Skeletal muscle tissue (tissue), 4 donors: ENCODE data around the gene MAP4K2. TPM values are rescaled to one million over a fixed set of nuclear protein-coding genes. Genes with fewer than 3 reads are reported as not detected.
A peak's percentile ranks its signal among the peaks of the same experiment; 100 is the strongest.

Source experiments
- H3K27ac ChIP-seq: one replicate; pipeline ENCODE4 v1.7.0; 2013; ENCODE audit warnings: mild to moderate bottlenecking, low read depth, low read length, inconsistent platforms
- H3K27me3 ChIP-seq, 3 donors: one replicate each; pipeline ENCODE4 v1.7.0; 2013; ENCODE audit warnings: low read length in 3 of 3; ENCODE audit not compliant: control insufficient read depth in 3 of 3, insufficient read depth in 3 of 3
- H3K36me3 ChIP-seq, 3 donors: one replicate each; pipeline ENCODE4 v1.7.0; 2013; ENCODE audit warnings: low read length in 3 of 3; ENCODE audit not compliant: control insufficient read depth in 3 of 3, insufficient read depth in 3 of 3
- H3K4me1 ChIP-seq, 3 donors: one replicate each; pipeline ENCODE4 v1.7.0; 2013; ENCODE audit warnings: low read length in 3 of 3, mild to moderate bottlenecking in 3 of 3; ENCODE audit not compliant: control insufficient read depth in 3 of 3, insufficient read depth in 3 of 3
- H3K4me3 ChIP-seq, 3 donors: one replicate each; pipeline ENCODE4 v1.7.0; 2013; ENCODE audit warnings: low read length in 3 of 3
- H3K9ac ChIP-seq, 3 donors: one replicate each; pipeline ENCODE4 v1.7.0; 2013; ENCODE audit warnings: low read length in 3 of 3, mild to moderate bottlenecking in 3 of 3, moderate library complexity in 2 of 3, low read depth in 1 of 3
- H3K9me3 ChIP-seq, 3 donors: one replicate each; pipeline ENCODE4 v1.7.0; 2013; ENCODE audit warnings: low read length in 3 of 3; ENCODE audit not compliant: control insufficient read depth in 3 of 3
- total RNA-seq: library from RNA; depleted of rRNA; stranded (reverse); fragments of >200 nt; gene quantifications from one replicate; pipeline ENCODE4 v1.2.3, GENCODE V29; 2014
- donor health status: Osteomylitis.

Gene MAP4K2
- total RNA-seq, 1 donor from 2014 or later: 2.6 TPM

- Histone ChIP-seq H3K9ac (no peak overlapping the region), H3K9me3 (no peaks in the 10 kb centered on the region), H3K27ac (no peak overlapping the region), H3K4me3 (no peak overlapping the region), H3K4me1 (peaks cover 67 to 78% (median 77%) of the 10 kb centered on the region in 3 donors), H3K27me3 (no peaks in the 10 kb centered on the region), H3K36me3 (peaks cover 60 to 67% (median 60%) of the 10 kb centered on the region in 3 donors)
These were observed 52.5 kb downstream of the MAP4K2 start for GRCh38 chr11:64750361-64751054.

DNA sequence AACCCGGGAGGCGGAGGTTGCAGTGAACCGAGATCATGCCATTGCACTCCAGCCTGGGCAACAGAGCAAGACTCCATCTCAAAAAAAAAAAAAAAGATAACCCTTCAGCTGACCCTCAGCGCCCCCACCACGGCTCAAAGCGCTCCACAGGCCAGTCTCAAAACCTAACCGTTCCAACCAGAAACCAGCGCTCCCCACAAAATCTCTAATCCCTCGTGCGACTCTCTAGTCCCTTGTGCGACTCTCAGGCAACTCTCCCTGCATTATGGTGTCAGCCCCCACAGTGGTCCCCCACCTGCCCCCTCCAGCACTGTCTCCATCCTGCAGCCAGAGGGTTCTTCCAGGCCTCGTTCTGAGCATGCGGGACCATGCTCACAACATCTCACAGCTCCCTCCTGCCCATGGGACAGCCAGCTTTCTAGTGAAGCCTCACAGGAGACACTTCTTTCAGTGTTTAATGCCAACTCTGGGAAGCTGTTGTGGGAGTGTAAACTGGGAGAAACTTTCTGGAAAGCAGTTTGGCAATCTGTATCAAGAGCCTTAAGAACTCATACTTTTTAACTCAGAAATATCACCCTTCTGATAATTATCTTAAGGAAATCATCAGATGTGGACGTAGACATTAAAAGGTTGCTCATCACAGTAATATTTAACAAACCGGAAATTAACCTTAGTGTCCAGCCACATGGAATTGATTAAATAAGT is 54.9 kb downstream of the MAP4K2 start:
- H3K27ac ChIP-seq: peak overlapping the region; percentile 19
- peaks cover 39 to 52% (median 43%) of the 10 kb centered on the region in 3 donors for H3K36me3 ChIP-seq
- peaks cover 64 to 75% (median 73%) of the 10 kb centered on the region in 3 donors for H3K4me1 ChIP-seq
- no peaks in the 10 kb centered on the region for H3K9me3 ChIP-seq
- H3K9ac ChIP-seq: peak overlapping the region in 1 of 3 donors; percentile 45
- no peaks in the 10 kb centered on the region for H3K27me3 ChIP-seq
- no peak overlapping the region for H3K4me3 ChIP-seq

DNA sequence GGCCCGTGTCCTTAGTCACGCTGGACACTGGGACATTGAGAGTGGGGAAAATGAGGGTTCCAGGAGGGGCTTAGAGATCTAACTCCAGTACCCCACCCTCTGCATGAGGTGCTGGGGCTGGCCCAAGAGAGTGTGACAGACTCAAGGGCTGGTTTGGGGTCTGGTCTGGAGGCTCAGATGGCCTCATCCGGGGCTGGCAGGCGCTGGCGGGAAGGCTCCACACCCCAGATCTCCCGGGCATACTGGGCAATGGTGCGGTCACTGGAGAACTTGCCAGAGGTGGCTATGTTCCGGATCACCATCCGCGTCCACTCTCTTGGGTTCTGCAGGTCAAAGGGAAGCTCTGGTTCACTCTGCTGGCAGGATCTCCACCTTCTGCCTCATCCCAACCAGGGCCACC is 56.5 kb downstream of the MAP4K2 start:
- Histone ChIP-seq H3K36me3 (peaks cover 23 to 36% (median 27%) of the 10 kb centered on the region in 3 donors), H3K4me3 (peak overlapping the region in 1 of 3 donors; percentile 14), H3K9me3 (no peaks in the 10 kb centered on the region), H3K9ac (peak overlapping the region in 2 of 3 donors; percentile 57 to 69), H3K27me3 (no peaks in the 10 kb centered on the region), H3K27ac (peak overlapping the region; percentile 87), H3K4me1 (peaks cover 53 to 73% (median 69%) of the 10 kb centered on the region in 3 donors)

DNA sequence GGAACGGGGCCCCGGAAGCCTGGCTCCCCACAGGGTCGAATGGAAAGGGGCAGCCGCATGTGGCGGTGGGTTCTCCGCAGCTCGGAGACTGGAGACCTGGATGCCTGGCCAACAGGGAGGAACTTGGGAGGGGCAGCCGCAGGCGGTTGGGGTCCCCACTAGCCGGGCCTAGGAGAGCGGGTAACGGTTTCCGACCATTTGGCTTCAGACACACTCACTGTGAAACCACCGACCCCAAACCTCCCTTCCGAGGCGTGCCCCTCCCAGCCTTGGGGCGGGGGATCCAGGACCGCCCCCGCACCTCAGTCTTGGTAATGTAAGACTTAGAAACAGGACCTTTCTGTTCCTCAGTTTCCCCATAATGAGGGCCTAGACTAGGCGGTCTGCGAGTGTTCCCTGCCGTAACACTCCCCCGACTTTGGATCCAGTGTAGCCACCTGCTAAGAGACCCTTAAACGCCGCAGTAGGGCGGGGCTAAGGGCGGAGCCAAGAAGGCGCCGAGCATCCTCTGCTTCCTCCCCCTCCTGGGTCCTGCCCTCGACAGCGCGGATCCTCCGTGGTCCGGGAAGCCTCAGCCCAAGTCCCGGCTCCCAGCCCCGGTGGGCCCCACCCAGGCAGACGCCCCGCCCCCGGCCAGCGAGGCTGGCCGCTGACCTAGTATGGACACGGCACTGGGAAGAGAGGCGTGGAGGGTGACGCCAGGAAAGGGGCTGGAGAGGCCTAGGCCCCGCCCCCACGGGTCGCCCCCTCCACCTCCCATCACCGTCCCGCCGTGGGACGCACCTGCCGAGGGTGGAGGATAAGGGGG is 57.3 kb downstream of the MAP4K2 start:
- H3K4me1 ChIP-seq: peaks cover 47 to 67% (median 65%) of the 10 kb centered on the region in 3 donors
- H3K27me3 ChIP-seq: no peaks in the 10 kb centered on the region
- H3K36me3 ChIP-seq: peaks cover 17 to 28% (median 21%) of the 10 kb centered on the region in 3 donors
- peak overlapping the region; percentile 87 for H3K27ac ChIP-seq
- H3K9me3 ChIP-seq: no peaks in the 10 kb centered on the region
- H3K4me3 ChIP-seq: peak overlapping the region; percentile 48 to 67 (median 56)
- peak overlapping the region; percentile 65 to 79 (median 76) for H3K9ac ChIP-seq

DNA sequence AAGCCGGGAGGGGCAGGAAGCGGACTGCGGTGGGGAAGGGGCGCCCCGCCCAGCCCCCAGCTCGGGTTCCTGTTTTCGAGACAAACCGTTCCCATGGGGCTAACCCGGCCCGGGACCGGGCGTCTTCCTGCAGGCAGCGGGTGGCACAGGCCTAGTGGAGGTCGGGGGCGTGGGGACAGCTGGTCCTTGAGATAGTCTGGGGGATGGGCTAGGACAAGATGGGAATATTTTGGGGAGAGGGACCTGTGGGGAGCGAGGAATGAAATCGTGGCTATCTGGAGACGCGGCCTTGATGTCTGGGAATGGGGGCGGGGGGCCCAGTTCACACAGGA is 57.9 kb downstream of the MAP4K2 start:
- Histone ChIP-seq H3K4me1 (peaks cover 43 to 62% (median 60%) of the 10 kb centered on the region in 3 donors), H3K9ac (peak overlapping the region; percentile 65 to 79 (median 76))

DNA sequence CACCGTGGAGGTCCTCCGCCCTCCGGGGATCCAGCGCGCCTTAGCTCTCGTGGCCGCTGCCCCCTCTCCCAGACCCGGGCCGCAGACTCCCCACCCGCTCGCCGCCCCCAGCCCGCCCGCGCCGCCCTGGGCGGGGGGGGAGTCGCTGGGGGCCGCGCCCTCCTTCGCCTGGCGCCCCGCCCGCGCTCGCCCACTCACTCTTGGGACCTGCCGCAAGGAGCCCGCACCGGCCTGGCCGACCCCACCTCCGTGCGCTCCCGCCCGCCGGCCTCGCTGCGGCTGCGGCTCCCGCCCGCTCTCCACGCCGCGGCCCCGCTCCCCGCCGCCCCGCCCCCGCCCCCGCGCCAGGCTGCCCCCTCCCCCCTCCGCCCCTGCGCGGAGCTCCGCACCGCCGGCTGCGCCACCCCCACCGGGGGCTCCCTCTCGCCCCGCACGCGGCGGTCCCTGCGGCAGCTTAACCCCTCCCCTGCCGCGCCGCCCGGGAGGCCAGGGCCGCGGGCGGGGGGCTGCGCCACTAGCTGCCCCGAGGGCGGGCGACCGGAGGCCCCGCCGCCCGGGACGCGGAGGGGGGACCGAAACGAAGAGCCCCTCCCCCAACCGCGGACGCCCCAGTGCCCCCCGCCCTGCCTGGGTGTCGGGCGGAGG is 58.3 kb downstream of the MAP4K2 start:
- Histone ChIP-seq H3K9me3 (no peaks in the 10 kb centered on the region), H3K36me3 (peaks cover 10 to 21% (median 13%) of the 10 kb centered on the region in 3 donors), H3K4me1 (peaks cover 40 to 60% (median 58%) of the 10 kb centered on the region in 3 donors), H3K9ac (peak overlapping the region; percentile 65 to 85 (median 65)), H3K27me3 (no peaks in the 10 kb centered on the region), H3K27ac (peak overlapping the region; percentile 87), H3K4me3 (peak overlapping the region; percentile 64 to 87 (median 83))

More for the DNA sequence above, 57.9 kb downstream of the MAP4K2 start:
- no peaks in the 10 kb centered on the region for H3K9me3 ChIP-seq
- H3K36me3 ChIP-seq: peaks cover 12 to 23% (median 15%) of the 10 kb centered on the region in 3 donors
- peak overlapping the region; percentile 48 to 67 (median 56) for H3K4me3 ChIP-seq
- no peaks in the 10 kb centered on the region for H3K27me3 ChIP-seq
- peak overlapping the region; percentile 87 for H3K27ac ChIP-seq

DNA sequence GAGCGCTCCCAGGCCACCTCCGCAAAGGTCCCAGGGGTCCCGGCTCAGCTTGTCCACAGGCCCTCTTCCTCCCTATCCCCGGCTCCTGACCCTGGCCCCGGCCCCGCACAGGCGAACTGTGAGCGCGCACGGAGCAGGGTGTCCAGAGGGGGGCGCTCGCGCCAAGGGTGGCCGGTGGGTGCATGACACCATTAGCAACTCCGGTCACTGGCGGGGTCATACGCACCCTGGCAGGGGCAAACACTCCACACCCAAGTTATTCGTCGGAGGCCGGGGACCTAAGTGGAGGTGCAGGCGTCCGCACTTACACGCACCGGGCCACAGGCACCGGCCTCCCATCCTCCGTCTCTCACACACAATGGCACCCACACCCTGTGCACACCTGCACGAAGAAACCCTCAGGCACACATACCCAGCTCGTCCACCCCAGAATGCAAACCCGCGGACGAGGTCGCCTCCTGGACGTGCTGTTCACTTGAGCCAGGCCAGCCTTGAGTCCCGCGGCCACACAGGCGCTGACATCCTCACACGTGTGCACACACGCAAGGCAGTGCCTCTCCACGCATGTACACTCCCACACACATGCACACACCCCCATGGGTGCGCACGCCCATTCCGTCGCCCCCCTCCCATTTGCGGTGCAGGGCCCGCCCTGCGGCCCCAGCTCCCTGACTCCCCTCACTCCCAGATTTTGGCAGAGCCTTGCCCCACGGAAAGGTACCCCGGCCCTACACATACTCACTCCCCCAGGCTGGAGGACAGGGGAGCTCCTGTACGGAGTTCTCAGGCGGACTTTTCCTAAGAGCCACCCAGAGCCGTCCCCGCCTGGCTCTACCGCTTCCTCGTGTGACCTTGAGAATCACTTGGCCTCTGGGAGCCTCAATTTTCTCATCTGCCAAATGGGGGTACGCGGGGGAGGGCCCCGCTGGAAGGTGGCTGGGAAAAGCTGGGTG is 59.1 kb downstream of the MAP4K2 start, which contains the start of gene RASGRP2:
RASGRP2 (minus strand) TSS at position 552 of the 953 bp plus-strand sequence. CDS start 1,276 bp downstream, outside the sequence.
- peak within 1 kb of the TSS; percentile 87 for H3K27ac ChIP-seq
- peak within 1 kb of the TSS; percentile 64 to 87 (median 83) for H3K4me3 ChIP-seq
- peaks cover 40 to 60% (median 57%) of the 10 kb centered on the region in 3 donors for H3K4me1 ChIP-seq
- peak within 1 kb of the TSS; percentile 65 to 85 (median 77) for H3K9ac ChIP-seq
- H3K9me3 ChIP-seq: no peaks in the 10 kb centered on the region
- no peaks in the 10 kb centered on the region for H3K27me3 ChIP-seq
- peaks cover 10 to 21% (median 13%) of the 10 kb centered on the region in 3 donors for H3K36me3 ChIP-seq

GRCh38 chr11:64742889-64743590 is 60.0 kb downstream of the MAP4K2 start:
- Histone ChIP-seq H3K4me1 (peaks cover 38 to 57% (median 53%) of the 10 kb centered on the region in 3 donors), H3K4me3 (peak overlapping the region; percentile 64 to 87 (median 83)), H3K36me3 (peaks cover 10 to 13% (median 11%) of the 10 kb centered on the region in 3 donors), H3K27ac (peak overlapping the region; percentile 78), H3K9ac (peak overlapping the region; percentile 65 to 85 (median 77)), H3K27me3 (no peaks in the 10 kb centered on the region), H3K9me3 (no peaks in the 10 kb centered on the region)
